GM10248 (cell line): ENCODE measurements around the gene GPR179.

Source experiments
- CTCF ChIA-PET: fragments of 300-600 bp; sonication (Branson Sonifier 250); formaldehyde crosslinking; extraction: SDS; loops from one replicate; lab custom pipeline; 2021; ENCODE audit warnings: antibody characterized with exemption; lab: Yijun Ruan, JAX
- POLR2A ChIA-PET: fragments of 350-650 bp; sonication (Branson Sonifier 250); formaldehyde crosslinking; extraction: SDS; loops from one replicate; lab custom pipeline; 2020; ENCODE audit warnings: antibody characterized with exemption; lab: Yijun Ruan, JAX
- DNase-seq: peaks from one replicate; pipeline ENCODE4 v3.0.0; 2012; ENCODE audit errors: extremely low spot score
- TF ChIP-seq, protein P1 (sequence below): IDR thresholded peaks from 2 replicates; pipeline ENCODE4 v1.5.1; 2012; ENCODE audit warnings: mild to moderate bottlenecking, low read depth; ENCODE audit errors: extremely low read depth, missing control alignments, control extremely low read depth

The GPR179 gene

DNA sequence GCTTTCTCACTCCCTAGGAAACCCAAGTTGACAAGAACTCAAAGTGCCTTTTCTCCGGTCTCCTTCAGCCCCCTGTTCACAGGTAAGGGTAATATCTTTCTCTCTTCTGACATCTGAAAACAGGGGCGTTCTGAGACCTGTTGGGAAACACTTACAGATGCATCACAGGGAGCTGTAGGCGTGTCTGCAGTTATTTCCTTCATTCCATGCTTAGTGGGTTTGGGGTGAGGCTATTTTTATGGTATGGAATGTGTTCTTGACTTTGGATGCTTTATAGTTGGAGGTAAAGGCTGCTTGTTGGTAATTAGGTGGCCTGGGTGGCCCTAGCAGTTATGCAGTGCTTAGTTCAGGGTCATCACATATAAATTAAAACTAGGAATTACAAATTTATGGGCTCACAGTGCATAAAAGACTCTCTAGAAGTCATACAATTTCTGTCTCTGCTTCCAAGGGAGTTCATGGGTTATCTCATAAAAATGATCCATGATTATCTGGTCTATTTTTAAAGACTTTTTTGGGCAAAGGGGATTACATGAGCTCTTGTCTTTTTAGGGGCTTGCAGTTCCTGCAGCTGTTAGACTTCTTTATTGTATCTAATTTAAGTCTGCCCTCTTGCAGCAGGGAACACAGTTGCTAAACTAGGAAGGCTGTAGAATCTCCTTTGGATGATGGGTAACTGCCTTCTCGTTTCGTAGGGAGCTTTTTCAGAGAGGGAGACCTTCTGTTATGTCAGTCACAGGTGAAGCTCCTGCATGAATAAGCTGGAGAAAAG, 18.1 kb upstream of the GPR179 start:
- DNase-seq: no peak
- ChIA-PET POLR2A (no interaction called here), CTCF (interaction anchor here (1.3 to 2.9 kb wide), 4 partner anchors 13 to 54 kb away, joined by 3 to 11 read pairs (median 6); no protein-coding TSS in a partner anchor)
- TF ChIP-seq, protein P1, sequence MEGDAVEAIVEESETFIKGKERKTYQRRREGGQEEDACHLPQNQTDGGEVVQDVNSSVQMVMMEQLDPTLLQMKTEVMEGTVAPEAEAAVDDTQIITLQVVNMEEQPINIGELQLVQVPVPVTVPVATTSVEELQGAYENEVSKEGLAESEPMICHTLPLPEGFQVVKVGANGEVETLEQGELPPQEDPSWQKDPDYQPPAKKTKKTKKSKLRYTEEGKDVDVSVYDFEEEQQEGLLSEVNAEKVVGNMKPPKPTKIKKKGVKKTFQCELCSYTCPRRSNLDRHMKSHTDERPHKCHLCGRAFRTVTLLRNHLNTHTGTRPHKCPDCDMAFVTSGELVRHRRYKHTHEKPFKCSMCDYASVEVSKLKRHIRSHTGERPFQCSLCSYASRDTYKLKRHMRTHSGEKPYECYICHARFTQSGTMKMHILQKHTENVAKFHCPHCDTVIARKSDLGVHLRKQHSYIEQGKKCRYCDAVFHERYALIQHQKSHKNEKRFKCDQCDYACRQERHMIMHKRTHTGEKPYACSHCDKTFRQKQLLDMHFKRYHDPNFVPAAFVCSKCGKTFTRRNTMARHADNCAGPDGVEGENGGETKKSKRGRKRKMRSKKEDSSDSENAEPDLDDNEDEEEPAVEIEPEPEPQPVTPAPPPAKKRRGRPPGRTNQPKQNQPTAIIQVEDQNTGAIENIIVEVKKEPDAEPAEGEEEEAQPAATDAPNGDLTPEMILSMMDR: no peak

DNA sequence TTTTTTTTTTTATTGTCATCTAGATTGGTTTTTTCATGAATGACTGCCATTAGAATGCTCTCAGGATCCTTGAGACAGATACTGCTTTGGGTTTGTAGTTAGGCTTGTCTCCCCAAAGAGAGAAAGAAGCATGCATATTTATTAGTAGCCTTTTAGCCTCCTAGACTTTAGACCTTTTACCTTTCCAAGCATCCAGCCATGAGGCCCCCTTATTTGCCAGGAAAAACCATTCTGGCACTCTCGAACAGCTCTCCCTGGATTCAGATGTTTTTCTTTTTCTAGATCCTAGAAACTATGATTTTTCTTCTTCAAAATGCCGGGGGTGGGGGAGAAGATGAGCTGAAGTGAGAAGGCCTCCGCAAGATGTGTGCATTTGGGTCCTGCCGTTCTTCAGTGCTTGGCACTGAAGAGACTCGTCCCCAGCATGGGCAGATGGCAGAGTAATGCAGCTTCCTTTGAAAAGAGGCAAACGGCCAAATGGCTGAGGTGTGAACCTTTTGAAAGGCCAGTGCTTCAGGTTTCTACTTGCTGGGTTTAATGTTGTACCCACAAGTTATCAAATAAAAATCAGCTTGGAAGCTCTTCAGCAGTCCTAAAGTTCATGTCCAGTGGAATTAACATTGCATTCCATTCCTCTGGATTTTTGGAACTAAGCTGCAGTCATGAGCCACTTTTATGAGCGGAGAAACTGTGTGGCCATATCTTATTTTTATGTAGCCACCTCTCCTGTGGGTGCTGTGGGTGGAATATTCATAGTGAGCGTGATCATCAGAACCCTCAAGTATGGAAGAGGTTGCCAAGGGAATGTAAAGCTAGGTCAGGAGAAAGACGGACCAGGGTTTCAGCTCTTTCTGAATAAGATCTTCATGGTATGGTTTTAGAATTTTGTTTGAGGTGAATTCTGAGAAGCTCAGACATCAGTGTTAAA, 15.1 kb upstream of the GPR179 start:
- no peak for DNase-seq
- ChIA-PET CTCF (interaction anchor here (0.6 to 2.9 kb wide), 6 partner anchors 9 to 309 kb away, joined by 3 to 22 read pairs (median 4); no protein-coding TSS in a partner anchor), POLR2A (no interaction called here)
- TF ChIP-seq, protein P1: no peak

GRCh38 chr17:38357486-38358123, 13.8 kb upstream of the GPR179 start:
- POLR2A ChIA-PET: no interaction called here
- no peak for DNase-seq
- TF ChIP-seq, protein P1: no peak
- CTCF ChIA-PET: interaction anchor here (1.8 to 14.6 kb wide), 3 partner anchors 8 to 57 kb away, joined by 4 to 282 read pairs (median 22); no protein-coding TSS in a partner anchor

DNA sequence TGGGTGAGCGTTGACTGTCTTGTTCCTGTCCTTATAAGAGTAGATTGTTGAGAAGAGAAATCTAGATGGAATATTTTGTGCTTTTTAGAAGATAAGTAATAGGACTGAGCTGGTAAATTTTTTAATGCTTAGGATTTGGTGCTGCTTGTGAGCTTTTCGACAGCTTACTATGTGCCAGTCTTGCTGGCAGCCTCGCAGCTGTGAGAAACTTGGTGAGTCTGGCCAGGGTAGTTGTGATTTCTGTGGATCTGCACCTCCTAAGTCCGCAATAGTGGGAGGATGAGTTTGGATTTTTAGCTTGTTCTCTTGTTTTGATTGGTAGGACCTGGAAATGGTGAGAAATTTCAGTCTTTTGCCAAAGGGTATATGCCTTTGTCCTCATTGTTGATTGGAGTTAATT, 11.5 kb upstream of the GPR179 start:
- DNase-seq: no peak
- TF ChIP-seq, protein P1: no peak
- ChIA-PET POLR2A (no interaction called here), CTCF (interaction anchor here (1.7 to 14.6 kb wide), 6 partner anchors 10 to 203 kb away, joined by 5 to 282 read pairs (median 20); no protein-coding TSS in a partner anchor)

GRCh38 chr17:38354466-38354865, 10.7 kb upstream of the GPR179 start:
- POLR2A ChIA-PET: no interaction called here
- no peak for DNase-seq
- CTCF ChIA-PET: interaction anchor here (0.9 to 14.6 kb wide), 8 partner anchors 10 to 229 kb away, joined by 3 to 282 read pairs (median 8); no protein-coding TSS in a partner anchor
- TF ChIP-seq, protein P1: no peak
